Stimulated activated CD8-positive, alpha-beta memory T cell treated with anti-CD3 and anti-CD28 coated beads, Interleukin-4, amount 100 ng/mL, for 24 hours (primary cell): ENCODE data around the gene CAPN15.
"Not testable (repeated sequence)": the region's sequence is repeated elsewhere in the genome, so short reads cannot be mapped to it uniquely, and the experiment has no call there.

Source experiments
- DNase-seq: peaks from one replicate; pipeline ENCODE4 v3.0.0-alpha.2; 2020; ENCODE audit warnings: low read depth

The CAPN15 gene

GRCh38 chr16:527015-527903 is at the start of gene CAPN15:
CAPN15 (plus strand) TSS chr16:527712; CDS start chr16:546839, 19,127 bp downstream.
- DNase-seq, result peak; percentile 77

GRCh38 chr16:478287-478686 is 49.2 kb upstream of the CAPN15 start:
- not testable (repeated sequence) for DNase-seq

GRCh38 chr16:482468-483185 is 44.9 kb upstream of the CAPN15 start:
- no peak for DNase-seq

GRCh38 chr16:483341-484075 is 44.0 kb upstream of the CAPN15 start:
- no peak for DNase-seq

GRCh38 chr16:489606-490005 is 37.9 kb upstream of the CAPN15 start:
- no peak for DNase-seq

- no peak for DNase-seq
Measured at GRCh38 chr16:490768-491167, 36.7 kb upstream of the CAPN15 start.

GRCh38 chr16:491220-491919 is 36.1 kb upstream of the CAPN15 start:
- no peak for DNase-seq

- DNase-seq, result no peak
Measured at GRCh38 chr16:492211-492875, 35.2 kb upstream of the CAPN15 start.

- not testable (repeated sequence) for DNase-seq
Measured at GRCh38 chr16:494676-495075, 32.8 kb upstream of the CAPN15 start.

GRCh38 chr16:495127-495748 is 32.3 kb upstream of the CAPN15 start:
- DNase-seq, result no peak

- DNase-seq, result no peak
Measured at GRCh38 chr16:496097-496886, 31.2 kb upstream of the CAPN15 start.

GRCh38 chr16:497258-497657 is 30.3 kb upstream of the CAPN15 start:
- no peak for DNase-seq

- DNase-seq, result no peak
Measured at GRCh38 chr16:499924-500323, 27.6 kb upstream of the CAPN15 start.

GRCh38 chr16:500709-501108 is 26.8 kb upstream of the CAPN15 start:
- DNase-seq, result no peak

- no peak for DNase-seq
Measured at GRCh38 chr16:502179-502943, 25.2 kb upstream of the CAPN15 start.

GRCh38 chr16:503150-504071 is 24.1 kb upstream of the CAPN15 start:
- DNase-seq, result no peak

- DNase-seq, result no peak
Measured at GRCh38 chr16:505479-506245, 21.9 kb upstream of the CAPN15 start.

- DNase-seq, result no peak
Measured at GRCh38 chr16:506246-506546, 21.3 kb upstream of the CAPN15 start.
